K562 (cell line): ENCODE results near the gene SGK1. TPM values are rescaled to one million over a fixed set of nuclear protein-coding genes. Genes with fewer than 3 reads are reported as not detected.

ENCODE experiments used
- ARID3A ChIP-seq: IDR thresholded peaks from 2 replicates; pipeline ENCODE4 v1.6.1; 2012; ENCODE audit warnings: low read depth, low read length, improper control_type of control experiment, borderline replicate concordance
- C11orf30 ChIP-seq: fragments of 450-650 bp; IDR thresholded peaks from 2 replicates; pipeline ENCODE4 v1.6.1; 2016; ENCODE audit warnings: low read depth, mild to moderate bottlenecking
- CCAR2 ChIP-seq: fragments of 200-400 bp; formaldehyde crosslinking; IDR thresholded peaks from 2 replicates; pipeline ENCODE4 v1.6.1; 2017; ENCODE audit warnings: mild to moderate bottlenecking, low read depth, low read length
- CREM ChIP-seq: IDR thresholded peaks from 2 replicates; pipeline ENCODE4 v1.6.1; 2014; ENCODE audit warnings: antibody characterized with exemption, low read depth
- HSF4 ChIP-seq: fragments of 250-450 bp; sonication (Bioruptor Pico); IDR thresholded peaks from 2 replicates; pipeline ENCODE4 v2.1.2; 2022; ENCODE audit warnings: mild to moderate bottlenecking, moderate library complexity, borderline replicate concordance
- KDM1A ChIP-seq, 2 experiments: fragments of 450-650 bp; IDR thresholded peaks; 2 replicates each; pipeline ENCODE4 v1.6.1; 2016; ENCODE audit warnings: mild to moderate bottlenecking in 2 of 2
- LEF1 ChIP-seq: fragments of 450-650 bp; IDR thresholded peaks from 2 replicates; pipeline ENCODE4 v1.6.1; 2016; ENCODE audit warnings: mild to moderate bottlenecking
- MAZ ChIP-seq, 2 experiments: fragments of 450-650 bp in 1 of 2; sonication (generic) in 1 of 2; formaldehyde crosslinking; IDR thresholded peaks in 1 of 2; conservative IDR thresholded peaks in 1 of 2; 2 replicates each; pipeline versions ENCODE4 v1.4.0 to v1.5.0; 2020; ENCODE audit warnings: mild to moderate bottlenecking in 1 of 2, missing genetic modification reagents in 1 of 2
- NCOR1 ChIP-seq: fragments of 450-650 bp; IDR thresholded peaks from 2 replicates; pipeline ENCODE4 v1.6.1; 2016; ENCODE audit warnings: mild to moderate bottlenecking, moderate library complexity
- PML ChIP-seq: IDR thresholded peaks from 2 replicates; pipeline ENCODE4 v1.6.1; 2012; ENCODE audit warnings: low read length, inconsistent platforms
- RAD21 ChIP-seq, 2 experiments: fragments of 250-450 bp in 1 of 2; fragments of 450-650 bp in 1 of 2; sonication (Bioruptor Pico) in 1 of 2; formaldehyde crosslinking in 1 of 2; IDR thresholded peaks in 1 of 2; conservative IDR thresholded peaks in 1 of 2; 2 replicates each; pipeline versions ENCODE4 v1.4.0 to v1.8.0; 2020 to 2022; ENCODE audit warnings: mild to moderate bottlenecking in 2 of 2, moderate library complexity in 1 of 2
- RBM15 ChIP-seq: fragments of 200-400 bp; formaldehyde crosslinking; IDR thresholded peaks from 2 replicates; pipeline ENCODE4 v1.6.1; 2018; ENCODE audit warnings: mild to moderate bottlenecking, low read length, moderate library complexity; ENCODE audit not compliant: insufficient read depth
- RCOR1 ChIP-seq, 2 experiments: IDR thresholded peaks; 2 replicates each; pipeline ENCODE4 v1.6.1; 2012; ENCODE audit warnings: low read depth in 2 of 2, low read length in 2 of 2, borderline replicate concordance in 1 of 2, improper control_type of control experiment in 1 of 2
- SMARCA4 ChIP-seq: fragments of 450-650 bp; IDR thresholded peaks from 2 replicates; pipeline ENCODE4 v1.6.1; 2016
- ZNF551 ChIP-seq: fragments of 250-450 bp; sonication (Bioruptor Pico); IDR thresholded peaks from 2 replicates; pipeline ENCODE4 v1.5.0; 2021; ENCODE audit warnings: mild to moderate bottlenecking, moderate library complexity
- ZNF592 ChIP-seq: fragments of 450-650 bp; IDR thresholded peaks from 2 replicates; pipeline ENCODE4 v1.6.1; 2017; ENCODE audit warnings: antibody characterized with exemption, mild to moderate bottlenecking
- ZNF639 ChIP-seq, 2 experiments: fragments of 200-800 bp in 1 of 2; sonication (Bioruptor generic) in 1 of 2; sonication (generic) in 1 of 2; formaldehyde crosslinking in 1 of 2; IDR thresholded peaks in 1 of 2; conservative IDR thresholded peaks in 1 of 2; 2 replicates each; pipeline versions ENCODE4 v1.5.0 to v1.6.1; 2016 to 2020; ENCODE audit warnings: missing compliant biosample characterization in 1 of 2, missing genetic modification characterization in 1 of 2, missing genetic modification reagents in 1 of 2
- polyA plus RNA-seq, 8 experiments: library from polyadenylated mRNA; depleted of rRNA in 4 of 8; stranded (reverse) in 5 of 8; unstranded in 3 of 8; fragments of >200 nt; fragmentation: Nextera tagmentation in 2 of 8; fragmentation: Illumina TruSeq in 1 of 8; extraction: Ambion mirVana in 2 of 8; extraction: Trizol in 1 of 8; gene quantifications; 2 replicates each; pipeline versions ENCODE4 v1.2.1 to v1.2.3, GENCODE V29; 2011 to 2014; ENCODE audit warnings: inconsistent platforms in 1 of 8, missing spikeins in 1 of 8
- total RNA-seq, 7 experiments: library from RNA; depleted of rRNA in 6 of 7; stranded (reverse); fragments of >200 nt in 6 of 7; fragmentation: Illumina TruSeq in 2 of 7; extraction: Trizol in 2 of 7; gene quantifications; 2 replicates each; pipeline versions ENCODE4 v1.2.1 to v1.2.3, GENCODE V29; 2011 to 2021; ENCODE audit warnings: low replicate concordance in 1 of 7
- TF ChIP-seq, protein P1 (sequence below): fragments of 450-650 bp; IDR thresholded peaks from 2 replicates; pipeline ENCODE4 v1.6.1; 2016; ENCODE audit warnings: mild to moderate bottlenecking

The SGK1 gene
- total and polyA plus RNA-seq, 9 of the 15 experiments (the other 6 are each of a cell fraction or from before 2014, with no cell fraction given), result 3.5 to 7.2 (median 3.9) TPM

DNA sequence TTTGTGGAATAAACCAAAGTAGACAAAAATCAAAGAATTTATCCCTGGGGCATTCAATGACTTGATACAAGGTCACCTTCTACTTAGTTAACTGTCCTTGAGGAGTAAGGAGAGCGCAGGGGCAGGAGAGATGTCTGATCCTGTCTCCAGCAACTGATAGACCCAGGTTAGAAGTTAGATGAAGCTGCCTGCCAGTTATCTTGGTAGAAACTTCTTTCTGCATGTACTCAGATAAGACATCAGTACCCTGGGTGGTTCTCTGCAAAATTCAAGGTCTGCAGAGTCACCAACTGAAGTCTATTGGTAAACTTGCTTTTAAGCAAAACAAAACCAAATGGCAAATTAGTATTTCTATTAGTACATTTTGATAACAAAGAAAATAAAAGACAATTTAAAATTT is 2.7 kb downstream of the SGK1 start (continued):
- TF ChIP-seq ARID3A (0 out of 2 replicates have a peak, but pooled peaks have one; percentile 40), PML (peak; percentile 57), SMARCA4 (peak; percentile 82), CREM (no peak), LEF1 (0 out of 2 replicates have a peak, but pooled peaks have one; percentile 14), NCOR1 (peak; percentile 86), HSF4 (CRISPR knock-in tag) (no peak), KDM1A (IDR thresholded peaks at IDR 0.05) (0 out of 4 replicates have a peak, but pooled peaks of 1 of the 2 experiments have one; percentile 29), ZNF551 (CRISPR knock-in tag) (no peak), C11orf30 (peak; percentile 41; the same call in 1 of the 2 replicates), ZNF639 (CRISPR knock-in tag; conservative IDR thresholded peaks at IDR 0.05 in 1 of 2, IDR thresholded peaks at IDR 0.05 in 1 of 2) (peak in 1 of 2 experiments; percentile 71; a peak in 2 of 4 replicates), RCOR1 (IDR thresholded peaks at IDR 0.05; ENCODE audit: borderline replicate concordance in 1 of 2, low read depth in 2 of 2, low read length in 2 of 2) (peak in 1 of 2 experiments; percentile 89; a peak in 2 of 4 replicates), CCAR2 (no peak), RAD21 (CRISPR knock-in tag; conservative IDR thresholded peaks at IDR 0.05 in 1 of 2, IDR thresholded peaks at IDR 0.05 in 1 of 2) (0 out of 4 replicates have a peak, but pooled peaks of 1 of the 2 experiments have one; percentile 9), ZNF592 (peak; percentile 49; the same call in 1 of the 2 replicates), RBM15 (no peak), MAZ (CRISPR knock-in tag; conservative IDR thresholded peaks at IDR 0.05 in 1 of 2, IDR thresholded peaks at IDR 0.05 in 1 of 2) (no peak)
- TF ChIP-seq, protein P1, sequence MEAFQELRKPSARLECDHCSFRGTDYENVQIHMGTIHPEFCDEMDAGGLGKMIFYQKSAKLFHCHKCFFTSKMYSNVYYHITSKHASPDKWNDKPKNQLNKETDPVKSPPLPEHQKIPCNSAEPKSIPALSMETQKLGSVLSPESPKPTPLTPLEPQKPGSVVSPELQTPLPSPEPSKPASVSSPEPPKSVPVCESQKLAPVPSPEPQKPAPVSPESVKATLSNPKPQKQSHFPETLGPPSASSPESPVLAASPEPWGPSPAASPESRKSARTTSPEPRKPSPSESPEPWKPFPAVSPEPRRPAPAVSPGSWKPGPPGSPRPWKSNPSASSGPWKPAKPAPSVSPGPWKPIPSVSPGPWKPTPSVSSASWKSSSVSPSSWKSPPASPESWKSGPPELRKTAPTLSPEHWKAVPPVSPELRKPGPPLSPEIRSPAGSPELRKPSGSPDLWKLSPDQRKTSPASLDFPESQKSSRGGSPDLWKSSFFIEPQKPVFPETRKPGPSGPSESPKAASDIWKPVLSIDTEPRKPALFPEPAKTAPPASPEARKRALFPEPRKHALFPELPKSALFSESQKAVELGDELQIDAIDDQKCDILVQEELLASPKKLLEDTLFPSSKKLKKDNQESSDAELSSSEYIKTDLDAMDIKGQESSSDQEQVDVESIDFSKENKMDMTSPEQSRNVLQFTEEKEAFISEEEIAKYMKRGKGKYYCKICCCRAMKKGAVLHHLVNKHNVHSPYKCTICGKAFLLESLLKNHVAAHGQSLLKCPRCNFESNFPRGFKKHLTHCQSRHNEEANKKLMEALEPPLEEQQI, result peak; percentile 73; the same call in 1 of the 2 replicates
